ENCODE measurements around the gene TRPM2. TPM values are rescaled to one million over a fixed set of nuclear protein-coding genes. Genes with fewer than 3 reads are reported as not detected.

TRPM2 gene
- polyA plus RNA-seq, result 2.2 TPM
- long read RNA-seq, donor 1, result 0 reads
- long read RNA-seq, donor 2, result 0 reads
- long read RNA-seq, donor 3, result 0 reads
- long read RNA-seq, donor 4, result 0 reads
- long read RNA-seq, donor 5, result 0 reads
- long read RNA-seq, donor 6, result 0 reads
- long read RNA-seq, donor 7, result 0 reads
- long read RNA-seq, donor 8, result 0 reads
- long read RNA-seq, donor 9, result 0 reads
- long read RNA-seq, donor 10, result 0 reads
- long read RNA-seq, donor 11, result 0 reads

DNA sequence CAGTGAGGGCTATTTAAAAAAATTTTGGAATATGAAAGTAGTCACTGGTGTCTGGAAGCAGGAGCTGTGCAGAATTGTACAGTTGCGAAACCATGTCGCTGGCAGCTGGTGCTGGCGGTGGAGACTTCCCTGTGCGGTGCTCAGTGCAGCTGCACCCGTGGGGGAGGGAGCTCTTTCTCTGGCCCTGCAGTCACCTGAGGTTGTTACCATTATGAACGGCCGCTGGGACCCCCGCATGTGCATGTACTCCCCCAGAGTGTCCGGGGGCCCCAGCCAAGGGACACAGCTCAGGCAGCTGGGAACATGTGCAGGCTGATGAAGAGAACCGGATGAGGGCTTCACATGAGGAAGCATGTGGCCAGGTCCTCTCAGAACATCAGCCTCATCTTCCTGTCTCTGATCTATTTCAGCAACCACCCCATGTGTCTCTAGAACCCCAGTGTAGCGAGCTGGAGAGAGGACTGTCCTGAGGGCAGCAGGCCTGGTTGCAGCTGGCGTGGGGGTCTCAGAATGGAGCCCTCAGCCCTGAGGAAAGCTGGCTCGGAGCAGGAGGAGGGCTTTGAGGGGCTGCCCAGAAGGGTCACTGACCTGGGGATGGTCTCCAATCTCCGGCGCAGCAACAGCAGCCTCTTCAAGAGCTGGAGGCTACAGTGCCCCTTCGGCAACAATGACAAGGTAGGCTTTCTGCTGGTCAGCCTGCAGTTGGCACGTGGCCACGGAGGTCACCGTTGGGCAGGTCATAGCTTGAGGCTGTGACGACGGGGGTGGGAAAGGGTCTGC lies at the start of gene TRPM2:
TRPM2 (plus strand) TSS at position 431 of the 780 bp plus-strand sequence; CDS start at position 511, 80 bp downstream.
- Histone ChIP-seq H3K36me3 (ENCODE audit: control insufficient read depth, insufficient read depth, low read length) (no peaks in the 10 kb centered on the region), H3K27me3 (ENCODE audit: control insufficient read depth, insufficient read depth, low read length) (peaks cover 36% of the 10 kb centered on the region), H3K4me1 (ENCODE audit: control insufficient read depth, insufficient read depth, low read length) (no peaks in the 10 kb centered on the region), H3K9me3 (ENCODE audit: control insufficient read depth, low read depth, low read length) (no peaks in the 10 kb centered on the region), H3K4me3 (ENCODE audit: low read length) (peak within 1 kb of the TSS; percentile 4), H3K27ac (ENCODE audit: low read length) (no peak within 1 kb of the TSS)
- no peak for DNase-seq
- WGBS (ENCODE audit: insufficient coverage, low lambda C conversion rate), result no CpG with 5 or more reads among the region's 21 CpGs

DNA sequence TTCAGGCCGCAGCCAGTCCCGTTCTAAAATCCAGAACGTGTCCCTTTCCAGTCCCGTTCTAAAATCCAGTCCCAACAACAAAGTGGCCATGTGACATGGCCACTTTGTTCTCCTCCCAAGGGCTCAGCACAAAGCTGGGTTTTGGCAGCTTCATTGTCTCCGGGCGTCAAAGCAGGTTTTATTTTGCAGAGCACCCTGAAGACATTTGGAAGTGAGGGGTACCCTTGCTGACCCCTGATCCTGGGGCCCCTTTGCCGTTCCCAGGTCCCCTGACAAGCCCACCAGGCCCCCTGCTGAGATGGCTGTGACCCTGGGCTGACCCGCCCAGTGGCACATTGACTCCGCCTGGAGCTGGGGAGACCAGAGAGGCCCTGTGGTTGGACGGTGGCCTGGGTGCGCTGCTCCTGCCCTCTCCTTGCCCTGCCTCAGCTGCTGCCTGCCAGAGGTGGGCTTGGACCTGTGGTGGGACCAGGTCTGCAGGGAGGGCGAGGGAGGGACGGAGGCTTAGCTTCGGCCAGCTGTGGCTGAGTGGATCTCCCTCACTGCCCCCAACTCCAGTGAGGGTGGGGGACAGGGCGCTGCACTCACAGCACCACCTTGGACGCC lies 49.3 kb upstream of the TRPM2 start:
- no peak overlapping the region for H3K4me3 ChIP-seq (ENCODE audit: low read length)
- no peak for DNase-seq
- H3K27ac ChIP-seq (ENCODE audit: low read length), result peak overlapping the region; percentile 98
- no peaks in the 10 kb centered on the region for H3K9me3 ChIP-seq (ENCODE audit: control insufficient read depth, low read depth, low read length)
- peaks cover 32% of the 10 kb centered on the region for H3K36me3 ChIP-seq (ENCODE audit: control insufficient read depth, insufficient read depth, low read length)
- WGBS (ENCODE audit: insufficient coverage, low lambda C conversion rate), result no CpG with 5 or more reads among the region's 16 CpGs
- no peaks in the 10 kb centered on the region for H3K27me3 ChIP-seq (ENCODE audit: control insufficient read depth, insufficient read depth, low read length)
- peaks cover 52% of the 10 kb centered on the region for H3K4me1 ChIP-seq (ENCODE audit: control insufficient read depth, insufficient read depth, low read length)

DNA sequence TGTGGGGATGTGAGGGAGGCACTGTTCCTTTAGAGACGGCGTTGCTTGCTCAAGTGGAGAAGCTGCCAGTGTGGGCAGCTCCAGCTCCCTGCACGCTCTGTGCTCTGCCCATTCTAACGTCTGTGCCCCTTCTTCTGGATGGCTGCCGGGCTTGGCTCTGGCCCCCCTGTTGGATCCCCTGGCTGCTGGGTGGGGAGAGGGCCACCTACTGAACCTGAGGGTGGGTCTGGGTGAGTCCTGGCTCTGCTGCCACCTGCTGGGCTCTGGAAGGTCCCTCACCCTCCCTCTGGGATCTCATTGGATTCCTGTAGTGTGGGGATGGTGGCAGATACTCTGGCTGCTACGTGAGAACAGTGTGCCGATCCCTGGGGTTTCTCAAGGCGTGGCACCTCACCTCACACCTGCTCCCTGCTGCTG lies 48.5 kb upstream of the TRPM2 start:
- Histone ChIP-seq H3K27ac (ENCODE audit: low read length) (peak overlapping the region; percentile 98), H3K4me3 (ENCODE audit: low read length) (no peak overlapping the region), H3K4me1 (ENCODE audit: control insufficient read depth, insufficient read depth, low read length) (peaks cover 50% of the 10 kb centered on the region), H3K9me3 (ENCODE audit: control insufficient read depth, low read depth, low read length) (no peaks in the 10 kb centered on the region), H3K36me3 (ENCODE audit: control insufficient read depth, insufficient read depth, low read length) (peaks cover 40% of the 10 kb centered on the region), H3K27me3 (ENCODE audit: control insufficient read depth, insufficient read depth, low read length) (no peaks in the 10 kb centered on the region)
- peak; percentile 54 to 69 for DNase-seq
- no CpG with 5 or more reads among the region's 8 CpGs for WGBS (ENCODE audit: insufficient coverage, low lambda C conversion rate)

DNA sequence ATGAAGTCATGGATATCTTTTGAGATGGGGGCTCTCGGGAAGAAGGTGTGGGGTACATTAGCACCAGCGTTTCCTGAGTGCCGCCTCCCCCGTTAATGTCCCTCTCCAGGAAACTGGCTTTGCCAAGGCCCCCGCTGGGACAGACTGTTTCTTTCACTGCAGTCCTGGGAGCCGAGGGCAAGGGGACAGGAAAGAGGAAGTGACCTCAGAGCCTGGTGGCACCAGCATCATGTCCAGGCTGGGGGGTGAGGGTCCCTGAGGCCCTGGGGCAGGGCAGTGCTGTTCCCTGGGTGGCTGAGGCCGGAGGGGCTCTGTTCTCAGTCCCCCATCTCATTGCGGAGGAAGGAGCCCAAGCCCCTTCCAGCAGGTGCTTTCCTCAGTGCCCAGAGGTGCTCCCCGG lies 47.7 kb upstream of the TRPM2 start:
- H3K36me3 ChIP-seq (ENCODE audit: control insufficient read depth, insufficient read depth, low read length), result peaks cover 48% of the 10 kb centered on the region
- H3K4me3 ChIP-seq (ENCODE audit: low read length), result no peak overlapping the region
- no CpG with 5 or more reads among the region's 9 CpGs for WGBS (ENCODE audit: insufficient coverage, low lambda C conversion rate)
- no peaks in the 10 kb centered on the region for H3K27me3 ChIP-seq (ENCODE audit: control insufficient read depth, insufficient read depth, low read length)
- peaks cover 50% of the 10 kb centered on the region for H3K4me1 ChIP-seq (ENCODE audit: control insufficient read depth, insufficient read depth, low read length)
- no peak for DNase-seq
- H3K27ac ChIP-seq (ENCODE audit: low read length), result peak overlapping the region; percentile 98
- no peaks in the 10 kb centered on the region for H3K9me3 ChIP-seq (ENCODE audit: control insufficient read depth, low read depth, low read length)

DNA sequence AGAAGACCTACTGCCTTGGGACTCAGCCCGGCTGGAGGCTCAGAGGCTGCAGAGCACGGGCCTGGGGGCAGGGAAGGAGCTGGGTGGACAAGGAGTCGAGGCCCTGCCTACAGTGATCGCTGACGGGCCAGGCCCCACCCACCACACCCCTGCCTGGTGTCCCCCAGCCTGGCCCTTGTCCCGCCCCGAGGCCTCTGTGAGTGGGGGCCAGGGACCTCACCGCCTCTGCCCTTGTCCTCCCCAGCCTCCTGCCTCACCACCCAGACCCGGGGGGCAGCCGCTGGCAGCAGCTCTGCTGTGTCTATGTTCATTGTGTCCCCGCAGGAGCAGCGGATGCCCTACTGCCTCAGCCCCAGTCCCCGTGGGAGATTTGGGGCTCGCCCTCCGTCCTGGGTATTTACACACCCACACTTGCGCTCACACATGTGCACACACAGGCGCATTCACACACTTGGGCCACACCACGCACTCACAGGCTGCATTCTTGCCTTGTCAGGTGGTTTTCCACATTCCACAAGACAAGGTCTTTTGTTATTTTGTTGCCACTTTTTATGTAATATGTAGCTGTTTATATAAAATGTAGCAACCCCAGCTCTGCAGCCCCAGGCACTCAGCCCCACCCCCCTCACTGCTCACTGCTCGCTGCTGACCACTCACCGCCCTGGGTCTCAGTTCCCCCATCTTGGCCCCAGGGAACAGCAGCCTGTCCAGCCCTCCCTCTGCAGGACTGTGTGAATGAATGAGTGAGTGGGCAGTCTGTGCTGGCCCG lies 46.3 kb upstream of the TRPM2 start:
- Histone ChIP-seq H3K36me3 (ENCODE audit: control insufficient read depth, insufficient read depth, low read length) (peaks cover 63% of the 10 kb centered on the region), H3K27ac (ENCODE audit: low read length) (no peak overlapping the region), H3K9me3 (ENCODE audit: control insufficient read depth, low read depth, low read length) (no peaks in the 10 kb centered on the region), H3K4me3 (ENCODE audit: low read length) (no peak overlapping the region), H3K4me1 (ENCODE audit: control insufficient read depth, insufficient read depth, low read length) (peaks cover 42% of the 10 kb centered on the region), H3K27me3 (ENCODE audit: control insufficient read depth, insufficient read depth, low read length) (no peaks in the 10 kb centered on the region)
- DNase-seq, result no peak
- no CpG with 5 or more reads among the region's 21 CpGs for WGBS (ENCODE audit: insufficient coverage, low lambda C conversion rate)

DNA sequence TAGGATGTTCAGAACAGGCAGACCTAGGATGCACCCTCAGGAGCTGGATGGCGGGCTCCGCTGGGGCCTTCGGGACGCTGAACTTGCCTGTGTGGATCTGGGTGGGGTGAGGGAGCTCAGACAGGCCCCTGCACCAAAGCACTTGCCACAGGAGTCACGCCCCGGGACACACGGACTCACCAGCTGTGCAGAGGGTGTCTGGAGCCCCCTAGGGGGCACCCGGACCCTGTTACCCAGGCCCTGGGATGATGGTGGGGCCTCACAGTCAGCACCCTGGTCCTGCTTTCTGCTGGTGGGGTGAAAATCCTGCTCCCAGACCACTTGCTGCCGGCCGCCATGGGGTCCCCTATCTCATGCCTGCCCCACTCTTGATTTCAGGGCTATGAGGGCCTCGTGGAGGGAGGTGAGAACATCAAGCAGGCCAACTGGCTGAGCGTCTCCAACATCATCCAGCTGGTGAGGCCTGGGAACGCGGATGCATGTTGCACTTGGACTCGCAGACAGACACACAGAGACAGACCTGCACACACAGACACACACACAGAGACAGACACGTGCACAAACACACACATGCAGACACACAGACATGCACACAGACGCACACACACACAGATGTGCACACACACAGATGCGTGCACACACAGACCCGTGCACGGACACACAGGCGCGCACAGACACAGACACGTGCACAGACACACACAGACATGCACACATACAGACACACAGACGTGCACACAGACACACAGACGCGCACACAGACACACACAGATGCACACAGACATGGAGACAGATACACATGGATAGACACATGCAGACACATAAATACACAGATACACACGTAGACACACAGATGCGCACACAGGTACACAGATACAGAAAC lies 42.6 kb upstream of the TRPM2 start:
- peaks cover 94% of the 10 kb centered on the region for H3K36me3 ChIP-seq (ENCODE audit: control insufficient read depth, insufficient read depth, low read length)
- H3K4me1 ChIP-seq (ENCODE audit: control insufficient read depth, insufficient read depth, low read length), result peaks cover 8% of the 10 kb centered on the region
- DNase-seq, result no peak
- H3K4me3 ChIP-seq (ENCODE audit: low read length), result no peak overlapping the region
- H3K27ac ChIP-seq (ENCODE audit: low read length), result no peak overlapping the region
- WGBS (ENCODE audit: insufficient coverage, low lambda C conversion rate), result no CpG with 5 or more reads among the region's 28 CpGs
- no peaks in the 10 kb centered on the region for H3K27me3 ChIP-seq (ENCODE audit: control insufficient read depth, insufficient read depth, low read length)
- no peaks in the 10 kb centered on the region for H3K9me3 ChIP-seq (ENCODE audit: control insufficient read depth, low read depth, low read length)

DNA sequence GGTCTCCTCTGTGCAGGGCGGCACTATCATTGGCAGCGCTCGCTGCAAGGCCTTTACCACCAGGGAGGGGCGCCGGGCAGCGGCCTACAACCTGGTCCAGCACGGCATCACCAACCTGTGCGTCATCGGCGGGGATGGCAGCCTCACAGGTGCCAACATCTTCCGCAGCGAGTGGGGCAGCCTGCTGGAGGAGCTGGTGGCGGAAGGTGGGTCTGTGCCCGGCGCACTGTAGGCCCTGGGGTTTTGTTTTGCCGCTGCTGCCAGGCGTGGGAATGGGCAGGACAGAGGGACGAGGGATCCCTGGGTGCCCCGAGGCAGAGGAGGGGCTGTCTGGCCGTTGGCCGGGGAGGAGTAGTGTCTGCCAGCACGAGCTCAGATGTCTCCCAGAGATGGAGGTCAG lies 41.3 kb upstream of the TRPM2 start:
- no CpG with 5 or more reads among the region's 22 CpGs for WGBS (ENCODE audit: insufficient coverage, low lambda C conversion rate)
- H3K9me3 ChIP-seq (ENCODE audit: control insufficient read depth, low read depth, low read length), result no peaks in the 10 kb centered on the region
- no peak for DNase-seq
- H3K4me1 ChIP-seq (ENCODE audit: control insufficient read depth, insufficient read depth, low read length), result no peaks in the 10 kb centered on the region
- H3K4me3 ChIP-seq (ENCODE audit: low read length), result no peak overlapping the region
- H3K27ac ChIP-seq (ENCODE audit: low read length), result no peak overlapping the region
- peaks cover 94% of the 10 kb centered on the region for H3K36me3 ChIP-seq (ENCODE audit: control insufficient read depth, insufficient read depth, low read length)
- H3K27me3 ChIP-seq (ENCODE audit: control insufficient read depth, insufficient read depth, low read length), result no peaks in the 10 kb centered on the region

DNA sequence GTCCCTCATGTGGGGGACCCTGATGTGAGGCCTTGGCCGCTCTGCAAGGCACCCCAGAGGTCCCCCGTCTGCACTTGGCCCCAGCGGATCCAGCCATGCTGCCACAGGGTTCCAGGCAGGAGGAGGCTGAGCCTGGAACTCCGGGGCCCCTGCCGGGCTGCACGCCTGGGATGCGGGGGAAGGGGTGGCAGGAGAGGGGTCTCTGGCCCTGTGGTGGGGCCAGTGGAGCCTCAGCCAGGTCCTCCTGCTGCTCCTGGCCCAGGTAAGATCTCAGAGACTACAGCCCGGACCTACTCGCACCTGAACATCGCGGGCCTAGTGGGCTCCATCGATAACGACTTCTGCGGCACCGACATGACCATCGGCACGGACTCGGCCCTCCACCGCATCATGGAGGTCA lies 40.7 kb upstream of the TRPM2 start:
- no CpG with 5 or more reads among the region's 19 CpGs for WGBS (ENCODE audit: insufficient coverage, low lambda C conversion rate)
- DNase-seq, result no peak
- H3K27ac ChIP-seq (ENCODE audit: low read length), result no peak overlapping the region
- no peak overlapping the region for H3K4me3 ChIP-seq (ENCODE audit: low read length)
- H3K36me3 ChIP-seq (ENCODE audit: control insufficient read depth, insufficient read depth, low read length), result peaks cover 93% of the 10 kb centered on the region
- H3K4me1 ChIP-seq (ENCODE audit: control insufficient read depth, insufficient read depth, low read length), result no peaks in the 10 kb centered on the region
- no peaks in the 10 kb centered on the region for H3K27me3 ChIP-seq (ENCODE audit: control insufficient read depth, insufficient read depth, low read length)
- H3K9me3 ChIP-seq (ENCODE audit: control insufficient read depth, low read depth, low read length), result no peaks in the 10 kb centered on the region

DNA sequence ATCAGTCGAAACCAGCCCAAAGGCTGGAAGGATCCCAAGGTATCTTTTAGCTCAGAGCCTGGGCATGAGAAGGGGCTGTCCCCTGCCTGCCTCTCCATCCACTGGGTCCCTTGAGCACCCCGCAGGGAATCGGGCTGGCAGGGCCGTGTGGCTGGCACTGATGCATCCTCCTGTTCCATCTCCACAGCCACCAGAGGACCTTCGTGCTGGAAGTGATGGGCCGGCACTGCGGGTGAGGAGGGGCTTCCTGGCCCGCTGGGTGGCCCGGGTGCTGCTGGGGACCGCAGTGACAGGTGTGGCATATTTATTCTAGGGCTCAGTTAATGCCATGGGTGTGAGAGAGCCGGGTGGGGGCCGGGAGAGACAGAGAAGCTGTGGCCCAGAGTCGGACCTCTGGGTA lies 40.0 kb upstream of the TRPM2 start:
- DNase-seq, result no peak
- peaks cover 93% of the 10 kb centered on the region for H3K36me3 ChIP-seq (ENCODE audit: control insufficient read depth, insufficient read depth, low read length)
- H3K9me3 ChIP-seq (ENCODE audit: control insufficient read depth, low read depth, low read length), result no peaks in the 10 kb centered on the region
- H3K27me3 ChIP-seq (ENCODE audit: control insufficient read depth, insufficient read depth, low read length), result no peaks in the 10 kb centered on the region
- no peak overlapping the region for H3K27ac ChIP-seq (ENCODE audit: low read length)
- H3K4me1 ChIP-seq (ENCODE audit: control insufficient read depth, insufficient read depth, low read length), result no peaks in the 10 kb centered on the region
- H3K4me3 ChIP-seq (ENCODE audit: low read length), result no peak overlapping the region
- no CpG with 5 or more reads among the region's 13 CpGs for WGBS (ENCODE audit: insufficient coverage, low lambda C conversion rate)

All from large intestine (tissue), 12 donors.